HepG2 (cell line): ENCODE data around the gene FOXA3. TPM values are rescaled to one million over a fixed set of nuclear protein-coding genes. Genes with fewer than 3 reads are reported as not detected.
A peak's percentile ranks its signal among the peaks of the same experiment; 100 is the strongest.

Experiments used
- ATAC-seq: fragments of 200-7000 bp; cut with Tn5 transposase; 3 replicates; pipeline ENCODE4 v1.9.1; 2020; ENCODE audit warnings: mild to moderate bottlenecking, moderate library complexity
- BruUV-seq: library from RNA; stranded (reverse); fragments of 400-500 nt; replicated peaks from 2 replicates; lab custom pipeline; 2021; lab: Mats Ljungman, UMichigan
- CTCF ChIA-PET: fragments of 300-600 bp; formaldehyde crosslinking; extraction: SDS; loops from one replicate; lab custom pipeline; 2021; ENCODE audit warnings: low total read pairs, inconsistent platforms, low intra/inter-chr PET ratio; lab: Yijun Ruan, JAX
- POLR2A ChIA-PET: fragments of 350-600 bp; sonication (Branson Sonifier 250); formaldehyde crosslinking; loops from one replicate; lab custom pipeline; 2020; ENCODE audit warnings: antibody characterized with exemption, inconsistent platforms; lab: Yijun Ruan, JAX
- DNase-seq: peaks from one replicate; pipeline ENCODE4 v3.0.0-alpha.2; 2015; ENCODE audit warnings: low spot score
- FAIRE-seq: peaks from 3 replicates; lab custom pipeline; 2011; peaks lifted over from hg19 to GRCh38; lab: Jason Lieb, UNC
- H2AFZ ChIP-seq: one replicate; pipeline ENCODE4 v1.6.1; 2011; ENCODE audit warnings: low read length, inconsistent platforms
- H3K27ac ChIP-seq: fragments of 300-600 bp; 3 replicates; pipeline ENCODE4 v1.8.0; 2011; ENCODE audit warnings: mixed run types, mild to moderate bottlenecking, mixed read lengths, low read length, inconsistent platforms; ENCODE audit not compliant: insufficient read depth; ENCODE audit errors: extremely low read length
- H3K27me3 ChIP-seq, 2 experiments: fragments of 200-600 bp in 1 of 2; 2 replicates in 1 of 2; 3 replicates in 1 of 2; pipeline versions ENCODE4 v1.6.0 to v1.8.0; 2011; ENCODE audit warnings: low read length in 2 of 2, mild to moderate bottlenecking in 2 of 2, moderate library complexity in 2 of 2, inconsistent platforms in 1 of 2; ENCODE audit not compliant: insufficient read depth in 2 of 2, control insufficient read depth in 1 of 2
- H3K36me3 ChIP-seq, 2 experiments: fragments of 200-600 bp in 1 of 2; replicated peaks in 1 of 2; 2 replicates in 1 of 2; 3 replicates in 1 of 2; pipeline versions ENCODE4 v1.5.1 to v1.8.0; 2011; ENCODE audit warnings: low read length in 2 of 2, inconsistent platforms in 1 of 2; ENCODE audit not compliant: insufficient read depth in 2 of 2, control insufficient read depth in 1 of 2
- H3K4me1 ChIP-seq: 2 replicates; pipeline ENCODE4 v1.5.1; 2012; ENCODE audit warnings: low read length, inconsistent platforms; ENCODE audit not compliant: insufficient read depth
- H3K4me2 ChIP-seq: 2 replicates; pipeline ENCODE4 v1.6.0; 2011; ENCODE audit warnings: low read depth, low read length, inconsistent platforms
- H3K4me3 ChIP-seq, 3 experiments: fragments of 200-600 bp in 1 of 3; sonication (generic), shearing (Covaris generic) in 1 of 3; replicated peaks in 1 of 3; 2 replicates each; pipeline ENCODE4 v1.5.1; 2011 to 2016; ENCODE audit warnings: low read length in 3 of 3, inconsistent platforms in 2 of 3, low read depth in 2 of 3, mild to moderate bottlenecking in 2 of 3, control low read depth in 1 of 3, mixed read lengths in 1 of 3; ENCODE audit not compliant: insufficient read depth in 1 of 3
- H3K79me2 ChIP-seq: one replicate; pipeline ENCODE4 v1.6.1; 2011; ENCODE audit warnings: low read length, inconsistent platforms; ENCODE audit not compliant: insufficient read depth
- H3K9ac ChIP-seq: 2 replicates; pipeline ENCODE4 v1.6.0; 2011; ENCODE audit warnings: mild to moderate bottlenecking, low read depth, low read length, inconsistent platforms; ENCODE audit not compliant: insufficient read depth
- H3K9me3 ChIP-seq: 2 replicates; pipeline ENCODE4 v1.5.1; 2012; ENCODE audit warnings: mild to moderate bottlenecking, low read length
- H4K20me1 ChIP-seq: 2 replicates; pipeline ENCODE4 v1.6.0; 2011; ENCODE audit warnings: inconsistent platforms, mild to moderate bottlenecking, low read length, moderate library complexity; ENCODE audit not compliant: insufficient read depth
- AGO2 ChIP-seq: fragments of 200-400 bp; formaldehyde crosslinking; optimal IDR thresholded peaks from 2 replicates; pipeline ENCODE3; 2017; ENCODE audit warnings: mild to moderate bottlenecking, low read depth, low read length, moderate library complexity
- ARNTL ChIP-seq: sonication (generic); formaldehyde crosslinking; IDR thresholded peaks from 2 replicates; pipeline ENCODE4 v1.4.0; 2020; ENCODE audit warnings: mild to moderate bottlenecking, missing genetic modification reagents
- CENPX ChIP-seq: sonication (generic); formaldehyde crosslinking; IDR thresholded peaks from 2 replicates; pipeline ENCODE4 v1.9.0; 2021; ENCODE audit warnings: mild to moderate bottlenecking, missing genetic modification reagents, moderate library complexity
- CERS6 ChIP-seq: sonication (generic); formaldehyde crosslinking; IDR thresholded peaks from 2 replicates; pipeline ENCODE4 v1.5.0; 2020; ENCODE audit warnings: missing genetic modification reagents
- HOMEZ ChIP-seq: IDR thresholded peaks from 2 replicates; pipeline ENCODE4 v1.6.1; 2016; ENCODE audit warnings: low read depth
- SPEN ChIP-seq: sonication (generic); formaldehyde crosslinking; IDR thresholded peaks from 2 replicates; pipeline ENCODE4 v1.5.1; 2020; ENCODE audit warnings: low read depth, mild to moderate bottlenecking, missing genetic modification reagents
- TARDBP ChIP-seq: sonication (generic); formaldehyde crosslinking; IDR thresholded peaks from 2 replicates; pipeline ENCODE4 v1.8.0; 2022; ENCODE audit warnings: mild to moderate bottlenecking, missing genetic modification reagents
- U2AF2 ChIP-seq: fragments of 200-400 bp; formaldehyde crosslinking; IDR thresholded peaks from 2 replicates; pipeline ENCODE4 v1.6.1; 2017; ENCODE audit warnings: low read depth, mild to moderate bottlenecking, low read length
- ZNF253 ChIP-seq: sonication (generic); formaldehyde crosslinking; IDR thresholded peaks from 2 replicates; pipeline ENCODE4 v1.8.0; 2022; ENCODE audit warnings: mild to moderate bottlenecking, missing genetic modification reagents, borderline replicate concordance
- ZNF281 ChIP-seq: sonication (generic); formaldehyde crosslinking; IDR thresholded peaks from 2 replicates; pipeline ENCODE4 v1.4.0; 2020; ENCODE audit warnings: missing genetic modification reagents, borderline replicate concordance
- ZNF296 ChIP-seq: sonication (generic); formaldehyde crosslinking; conservative IDR thresholded peaks from 2 replicates; pipeline ENCODE4 v1.5.0; 2020; ENCODE audit warnings: mild to moderate bottlenecking, missing genetic modification reagents
- ZNF589 ChIP-seq: sonication (generic); formaldehyde crosslinking; conservative IDR thresholded peaks from 2 replicates; pipeline ENCODE4 v1.8.0; 2022; ENCODE audit warnings: mild to moderate bottlenecking, moderate library complexity, missing genetic modification reagents
- ZNF674 ChIP-seq: sonication (generic); formaldehyde crosslinking; IDR thresholded peaks from 2 replicates; pipeline ENCODE4 v1.5.0; 2020; ENCODE audit warnings: low read depth, mild to moderate bottlenecking, missing genetic modification reagents
- WGBS: methylation state at CpG from one replicate; pipeline ENCODE4 v1.1.6; 2017; ENCODE audit warnings: low lambda C conversion rate; 5-methylcytosine and 5-hydroxymethylcytosine counted together
- in situ Hi-C: cut with HindIII; loops from 2 replicates; pipeline ENCODE4 v1.10.0; 2017; ENCODE audit warnings: low pct_unique_long_range_greater_than_20kb; ENCODE audit not compliant: extremely low pct_ligation_motif_present
- intact Hi-C: fragments of 100-400 bp; cut with micrococcal nuclease; formaldehyde crosslinking; loops from one replicate; pipeline ENCODE4 v1.10.0; 2022; ENCODE audit not compliant: unreplicated experiment
- polyA plus RNA-seq, 8 experiments: library from polyadenylated mRNA; depleted of rRNA in 3 of 8; stranded (reverse) in 7 of 8; unstranded in 1 of 8; fragments of >200 nt; fragmentation: Illumina TruSeq in 4 of 8; extraction: Trizol in 4 of 8; gene quantifications; 2 replicates each; pipeline versions ENCODE4 v1.2.1 to v1.2.3, GENCODE V29; 2011 to 2016; ENCODE audit warnings: low read depth in 4 of 8, missing spikeins in 1 of 8, mixed read lengths in 1 of 8; ENCODE audit not compliant: insufficient read depth in 1 of 8
- total RNA-seq, 5 experiments: library from RNA; depleted of rRNA; stranded (reverse); fragments of >200 nt; fragmentation: Illumina TruSeq; extraction: Trizol; gene quantifications; 2 replicates each; pipeline ENCODE4 v1.2.3, GENCODE V29; 2016; ENCODE audit warnings: low read depth in 1 of 5

The FOXA3 gene
- total and polyA plus RNA-seq, 2 of the 13 experiments (the other 11 are each of a cell fraction or from before 2014, with no cell fraction given) = 29.8 to 47.6 TPM

- Histone ChIP-seq H3K9me3 (no peaks in the 10 kb centered on the region), H3K4me1 (no peaks in the 10 kb centered on the region), H4K20me1 (no peaks in the 10 kb centered on the region), H3K79me2 (no peaks in the 10 kb centered on the region), H3K9ac (no peak overlapping the region), H3K27ac (no peak overlapping the region), H3K36me3 (peaks cover 42 to 81% of the 10 kb centered on the region in 2 experiments), H3K4me3 (no peak overlapping the region), H2AFZ (no peak overlapping the region), H3K27me3 (no peaks in the 10 kb centered on the region), H3K4me2 (no peak overlapping the region)
- peak; percentile 38 for ATAC-seq
- intact Hi-C loops (no loop called here), in situ Hi-C loops (no loop called here)
- TF ChIP-seq AGO2 (peak; percentile 46), CENPX (CRISPR knock-in tag) (no peak)
- DNase-seq = no peak
- WGBS = 90% methylated on average over 7 of the region's 16 CpGs
- no TSS peak for BruUV-seq
- ChIA-PET POLR2A (no interaction called here), CTCF (no interaction called here)
- no peak for FAIRE-seq
Observed at GRCh38 chr19:45827459-45828093, 36.5 kb upstream of the FOXA3 start.

GRCh38 chr19:45828523-45828922 lies 35.6 kb upstream of the FOXA3 start:
- BruUV-seq = no TSS peak
- no peak overlapping the region for H3K27ac ChIP-seq
- POLR2A ChIA-PET = interaction anchor here (0.5 kb wide), 1 partner anchor 29 kb away, joined by 3 read pairs; no protein-coding TSS in a partner anchor
- in situ Hi-C loops = no loop called here
- H3K4me2 ChIP-seq = no peak overlapping the region
- no peak overlapping the region for H3K4me3 ChIP-seq
- no peaks in the 10 kb centered on the region for H3K79me2 ChIP-seq
- 99% methylated on average over 9 of the region's 9 CpGs for WGBS
- intact Hi-C loops = no loop called here
- no peaks in the 10 kb centered on the region for H3K4me1 ChIP-seq
- FAIRE-seq = no peak
- no peak for ATAC-seq
- H4K20me1 ChIP-seq = no peaks in the 10 kb centered on the region
- H3K27me3 ChIP-seq = no peaks in the 10 kb centered on the region
- H3K9ac ChIP-seq = no peak overlapping the region
- H2AFZ ChIP-seq = no peak overlapping the region
- no peak for DNase-seq
- H3K9me3 ChIP-seq = no peaks in the 10 kb centered on the region
- CTCF ChIA-PET = no interaction called here
- peaks cover 40 to 71% of the 10 kb centered on the region in 2 experiments for H3K36me3 ChIP-seq
- TF ChIP-seq TARDBP (CRISPR knock-in tag) (no peak), U2AF2 (no peak), ZNF674 (CRISPR knock-in tag) (no peak), HOMEZ (no peak), SPEN (CRISPR knock-in tag) (no peak), ZNF589 (CRISPR knock-in tag) (no peak), ARNTL (CRISPR knock-in tag) (no peak), CERS6 (no peak), ZNF281 (CRISPR knock-in tag) (no peak), ZNF296 (no peak), ZNF253 (no peak)
